GM12875 (cell line): ENCODE measurements around the gene OTOA.
"Not testable (repeated sequence)": the region's sequence is repeated elsewhere in the genome, so short reads cannot be mapped to it uniquely, and the experiment has no call there.

Experiments
- H3K4me3 ChIP-seq: one replicate; pipeline ENCODE4 v1.5.1; 2011; ENCODE audit warnings: low read depth, low read length, control low read depth
- TF ChIP-seq, protein P1 (sequence below): IDR thresholded peaks from 2 replicates; pipeline ENCODE4 v1.5.1; 2011; ENCODE audit warnings: low read depth, mild to moderate bottlenecking, control low read depth, inconsistent platforms, low read length, moderate library complexity, borderline replicate concordance; ENCODE audit not compliant: insufficient read depth

Gene OTOA

DNA sequence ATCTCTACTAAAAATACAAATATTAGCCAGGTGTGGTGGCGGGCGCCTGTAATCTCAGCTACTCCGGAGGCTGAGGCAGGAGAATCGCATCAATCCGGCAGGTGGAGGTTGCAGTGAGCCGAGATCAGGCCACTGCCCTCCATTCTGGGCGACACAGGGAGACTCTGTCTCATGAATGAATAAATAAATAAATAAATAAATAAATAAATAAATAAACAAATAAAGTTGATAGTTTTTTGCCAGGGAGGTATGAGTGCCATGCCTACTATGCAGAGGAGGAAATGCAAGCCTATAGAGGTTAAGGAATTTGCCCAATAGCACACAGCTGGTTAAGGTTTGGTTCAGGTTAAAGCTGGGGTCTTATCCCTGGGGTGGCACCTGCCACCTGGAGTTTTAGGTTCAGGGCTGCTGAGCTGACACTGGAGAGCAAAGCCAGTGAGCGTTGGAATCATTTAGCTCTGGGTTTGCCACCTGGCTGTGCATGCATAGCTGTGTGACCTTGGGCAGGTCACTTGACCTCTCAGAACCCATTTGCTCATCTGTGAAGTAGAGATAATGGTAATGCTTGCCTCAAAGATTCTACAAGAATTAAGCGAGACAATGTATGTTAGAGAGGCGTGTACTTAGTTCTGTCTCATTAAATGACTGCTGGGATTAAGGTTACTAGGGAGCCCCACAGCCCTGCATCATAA is 1.2 kb downstream of the OTOA start:
- TF ChIP-seq, protein P1, sequence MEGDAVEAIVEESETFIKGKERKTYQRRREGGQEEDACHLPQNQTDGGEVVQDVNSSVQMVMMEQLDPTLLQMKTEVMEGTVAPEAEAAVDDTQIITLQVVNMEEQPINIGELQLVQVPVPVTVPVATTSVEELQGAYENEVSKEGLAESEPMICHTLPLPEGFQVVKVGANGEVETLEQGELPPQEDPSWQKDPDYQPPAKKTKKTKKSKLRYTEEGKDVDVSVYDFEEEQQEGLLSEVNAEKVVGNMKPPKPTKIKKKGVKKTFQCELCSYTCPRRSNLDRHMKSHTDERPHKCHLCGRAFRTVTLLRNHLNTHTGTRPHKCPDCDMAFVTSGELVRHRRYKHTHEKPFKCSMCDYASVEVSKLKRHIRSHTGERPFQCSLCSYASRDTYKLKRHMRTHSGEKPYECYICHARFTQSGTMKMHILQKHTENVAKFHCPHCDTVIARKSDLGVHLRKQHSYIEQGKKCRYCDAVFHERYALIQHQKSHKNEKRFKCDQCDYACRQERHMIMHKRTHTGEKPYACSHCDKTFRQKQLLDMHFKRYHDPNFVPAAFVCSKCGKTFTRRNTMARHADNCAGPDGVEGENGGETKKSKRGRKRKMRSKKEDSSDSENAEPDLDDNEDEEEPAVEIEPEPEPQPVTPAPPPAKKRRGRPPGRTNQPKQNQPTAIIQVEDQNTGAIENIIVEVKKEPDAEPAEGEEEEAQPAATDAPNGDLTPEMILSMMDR: no peak
- no peak overlapping the region for H3K4me3 ChIP-seq

GRCh38 chr16:21666772-21667171 is 3.0 kb downstream of the OTOA start:
- TF ChIP-seq, protein P1: no peak
- no peak overlapping the region for H3K4me3 ChIP-seq

- no peak overlapping the region for H3K4me3 ChIP-seq
- TF ChIP-seq, protein P1: no peak
Measured at GRCh38 chr16:21667575-21667974, 3.8 kb downstream of the OTOA start.

GRCh38 chr16:21673469-21673868 is 9.7 kb downstream of the OTOA start:
- TF ChIP-seq, protein P1: no peak
- H3K4me3 ChIP-seq: no peak overlapping the region

DNA sequence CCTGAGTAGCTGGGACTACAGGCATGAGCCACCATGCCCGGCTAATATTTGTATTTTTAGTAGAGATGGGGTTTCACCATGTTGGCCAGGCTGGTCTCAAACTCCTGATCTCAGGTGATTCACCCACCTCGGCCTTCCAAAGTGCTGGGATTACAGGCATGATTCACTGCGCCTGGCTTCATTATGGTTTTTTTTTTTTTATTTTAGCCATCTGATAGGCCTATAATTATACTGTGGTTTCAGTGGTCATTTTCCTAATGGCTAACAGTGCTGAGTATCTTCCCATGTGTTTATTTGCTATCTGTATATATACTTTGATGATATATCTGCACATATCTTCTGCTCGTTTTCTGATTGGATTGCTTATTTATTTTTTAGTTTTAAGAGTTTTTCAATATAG is 10.7 kb downstream of the OTOA start:
- not testable (repeated sequence) for H3K4me3 ChIP-seq

DNA sequence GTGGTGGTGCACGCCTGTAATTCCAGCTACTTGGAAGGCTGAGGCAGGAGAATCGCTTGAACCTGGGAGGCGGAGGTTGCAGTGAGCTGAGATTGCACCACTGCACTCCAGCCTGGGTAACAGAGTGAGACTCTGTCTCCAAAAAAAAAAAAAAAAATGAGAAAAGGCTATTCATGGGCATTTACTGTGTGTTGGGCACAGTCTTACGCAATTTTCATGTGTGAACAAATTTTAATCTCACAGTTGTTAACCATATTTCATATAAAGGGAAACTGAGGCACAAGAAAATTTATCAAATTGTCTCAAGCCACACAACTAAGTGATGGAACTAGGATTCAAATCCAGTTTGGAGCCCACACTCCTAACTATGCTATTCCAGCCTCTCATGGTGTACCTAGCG is 16.9 kb downstream of the OTOA start:
- not testable (repeated sequence) for H3K4me3 ChIP-seq

- no peak overlapping the region for H3K4me3 ChIP-seq
- TF ChIP-seq, protein P1: no peak
Measured at GRCh38 chr16:21683184-21683583, 19.4 kb downstream of the OTOA start.

DNA sequence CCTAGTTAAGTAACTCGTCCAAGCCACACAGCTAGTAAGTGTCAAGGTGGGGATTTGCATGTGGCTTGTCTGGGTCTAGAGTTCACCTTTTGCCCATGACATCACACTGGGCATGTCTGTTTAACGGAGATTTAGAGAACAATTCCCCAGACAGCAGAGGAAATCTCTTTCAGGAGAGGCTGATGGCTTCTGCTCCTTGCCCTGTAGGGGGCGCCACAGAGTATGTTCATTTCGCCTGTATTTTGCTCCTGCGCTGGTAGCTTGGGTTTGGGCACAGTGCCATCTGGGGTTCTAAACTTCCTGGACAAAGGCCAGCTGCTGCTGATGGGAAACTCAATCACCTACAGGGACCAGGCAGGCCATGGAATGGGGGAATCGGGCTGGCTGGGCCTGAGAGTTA is 20.4 kb downstream of the OTOA start:
- TF ChIP-seq, protein P1: peak; percentile 62; the same call in 1 of the 2 replicates
- no peak overlapping the region for H3K4me3 ChIP-seq
